Left hindlimb (tissue), 1 donor: ENCODE results near the gene EIF2S2.

Source experiments
- DNase-seq: peaks from one replicate; pipeline ENCODE4 v3.0.0-alpha.2; 2018

The EIF2S2 gene

DNA sequence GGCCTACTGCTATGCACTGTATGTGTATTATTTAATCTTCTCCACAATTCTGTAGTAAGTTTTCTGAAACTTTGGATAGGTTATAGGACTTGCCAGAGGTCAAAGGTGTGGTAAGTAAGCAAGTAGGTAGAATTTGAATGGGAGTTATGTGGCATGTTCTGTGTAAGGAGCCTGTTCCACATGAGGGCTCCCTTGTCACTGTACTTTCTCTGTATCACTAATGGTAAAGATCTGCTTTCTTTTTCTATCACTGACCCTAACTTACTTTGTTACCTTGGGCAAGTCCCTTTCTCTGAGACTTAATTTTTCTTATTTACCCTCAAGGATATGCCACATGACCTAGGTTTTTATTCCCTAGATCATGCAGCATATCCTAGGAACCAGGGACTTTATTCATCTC is 50.3 kb downstream of the EIF2S2 start:
- DNase-seq = no peak

DNA sequence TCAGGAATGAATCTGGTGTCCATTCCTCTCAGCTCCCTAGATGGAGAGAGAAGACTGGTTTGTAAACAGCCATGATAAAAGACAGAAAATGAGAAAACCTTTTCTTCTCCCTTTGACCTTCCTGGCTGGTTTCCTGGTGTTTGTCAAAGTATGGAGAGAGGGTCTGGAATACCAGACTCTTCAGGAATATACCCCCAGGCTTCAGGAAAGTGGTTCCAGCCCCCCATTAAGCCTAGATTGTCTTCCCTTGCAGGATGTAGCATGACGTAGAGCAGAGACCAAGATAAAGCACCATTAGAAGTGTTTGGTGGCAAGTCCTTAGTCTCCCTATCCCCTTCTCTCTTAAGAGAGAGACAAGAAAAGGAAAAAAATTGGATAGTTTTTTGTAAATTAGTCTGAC is 51.1 kb downstream of the EIF2S2 start:
- DNase-seq = no peak

DNA sequence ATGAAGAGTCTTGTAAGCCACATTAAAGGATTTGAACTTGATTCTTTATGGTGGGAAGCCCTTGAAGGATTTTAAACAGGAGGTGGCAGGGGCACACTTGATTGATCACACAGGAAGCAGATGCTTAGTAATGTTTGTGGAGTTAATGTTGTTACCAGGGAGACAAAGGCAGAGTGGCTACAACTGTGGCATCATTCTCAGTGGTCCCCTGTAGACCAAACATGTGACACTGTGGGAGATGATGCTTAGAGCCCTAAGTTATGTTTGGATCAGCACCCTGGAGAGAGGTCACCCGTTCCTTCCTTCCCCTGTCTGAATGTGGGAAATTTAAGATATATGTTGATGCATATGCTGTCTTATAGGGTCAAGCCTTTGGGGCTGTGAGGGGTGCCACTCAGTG is 53.2 kb downstream of the EIF2S2 start:
- DNase-seq = no peak

DNA sequence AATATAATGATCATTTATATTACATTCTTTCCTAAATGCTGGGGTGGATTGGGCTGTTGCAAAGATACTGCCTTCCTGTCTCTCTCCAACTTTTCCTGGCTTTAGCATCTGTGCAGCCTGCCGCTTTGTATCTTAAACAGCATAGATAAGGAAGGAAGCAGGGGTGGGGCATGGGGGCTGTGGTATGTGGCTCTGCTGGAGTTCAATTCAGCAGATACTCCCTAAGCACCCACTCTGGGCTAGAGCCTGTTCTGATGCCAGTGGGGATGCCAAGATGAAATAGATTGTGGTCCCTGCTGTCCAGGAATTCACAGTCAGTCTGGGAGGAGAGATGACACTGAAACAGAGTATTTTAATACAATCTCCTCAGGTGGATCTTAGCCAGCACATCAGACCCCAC is 56.8 kb downstream of the EIF2S2 start:
- DNase-seq = no peak

DNA sequence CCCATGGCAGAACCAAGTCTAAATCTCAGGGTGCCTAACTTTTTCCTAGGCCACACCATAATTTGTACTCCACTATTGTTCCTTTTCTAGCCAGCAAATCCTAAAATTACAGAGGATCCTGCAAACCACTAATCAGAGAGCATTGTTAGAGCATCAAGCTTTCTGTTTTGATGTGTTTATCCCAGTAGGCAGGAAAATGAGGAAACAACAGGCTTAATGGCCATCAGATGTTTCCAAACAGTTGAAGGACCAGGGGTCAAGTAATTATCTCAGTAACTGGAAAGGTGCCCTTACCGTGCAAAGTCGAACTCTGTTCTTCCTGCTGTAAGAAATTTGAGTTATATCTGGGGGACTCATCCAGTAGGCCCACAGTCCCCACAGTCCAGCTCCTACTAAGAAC is 59.6 kb downstream of the EIF2S2 start:
- DNase-seq = no peak

DNA sequence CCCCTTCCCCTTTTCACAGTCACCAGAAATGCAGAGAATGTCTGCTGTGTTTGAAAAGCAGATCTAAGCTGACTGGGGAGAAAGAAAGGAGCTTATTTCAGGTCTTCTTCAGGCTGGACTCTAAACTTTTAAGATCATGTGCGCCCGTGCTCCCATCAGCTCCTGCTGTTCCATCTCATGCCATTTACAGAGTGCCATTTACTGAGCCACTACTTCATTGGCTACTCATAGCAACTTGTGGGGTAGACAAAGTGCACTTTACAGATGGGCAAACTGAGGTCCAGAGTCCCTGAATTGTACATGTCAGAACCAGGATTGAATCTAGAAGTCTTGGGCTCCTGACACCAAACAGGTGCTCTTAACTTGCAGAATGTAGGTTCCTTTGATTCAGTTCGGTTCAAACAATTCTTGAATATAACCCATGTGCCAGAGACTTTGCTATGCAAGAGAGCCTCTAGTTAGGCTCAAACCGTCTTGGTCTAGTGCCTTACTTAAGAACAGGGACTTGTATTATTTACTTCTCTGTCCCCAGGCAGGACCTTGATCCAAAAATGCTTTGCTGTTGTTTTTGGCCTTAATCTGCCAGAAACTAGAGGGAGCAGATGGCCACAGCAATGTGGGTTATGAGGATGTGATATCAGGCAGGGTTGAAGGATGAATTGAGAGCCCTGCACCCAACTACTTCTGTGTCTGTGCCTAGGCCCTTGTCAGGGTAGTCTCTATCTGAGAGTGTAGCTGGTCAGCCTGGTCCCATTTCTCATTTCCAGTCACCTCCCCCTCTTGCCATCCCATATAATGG is 61.9 kb downstream of the EIF2S2 start:
- DNase-seq = no peak

DNA sequence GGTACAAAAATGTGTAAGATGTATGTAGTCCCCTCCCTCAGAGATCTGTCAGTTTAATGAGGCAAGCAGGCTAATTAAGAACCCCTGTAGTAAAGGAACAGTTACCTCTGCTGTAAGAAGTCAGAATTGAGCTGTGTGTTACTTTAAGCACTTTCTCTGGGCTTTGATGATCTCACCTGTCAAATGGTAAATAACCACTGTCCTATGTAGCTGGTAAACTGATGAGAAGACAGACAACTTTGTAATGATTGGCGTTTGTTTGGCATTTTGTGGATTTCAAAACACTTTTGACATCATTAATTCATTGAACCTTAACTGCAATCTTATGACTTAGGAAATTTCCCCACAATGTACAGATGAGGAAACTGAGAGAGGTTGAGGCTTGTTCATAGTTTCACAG is 62.7 kb downstream of the EIF2S2 start:
- DNase-seq = no peak

DNA sequence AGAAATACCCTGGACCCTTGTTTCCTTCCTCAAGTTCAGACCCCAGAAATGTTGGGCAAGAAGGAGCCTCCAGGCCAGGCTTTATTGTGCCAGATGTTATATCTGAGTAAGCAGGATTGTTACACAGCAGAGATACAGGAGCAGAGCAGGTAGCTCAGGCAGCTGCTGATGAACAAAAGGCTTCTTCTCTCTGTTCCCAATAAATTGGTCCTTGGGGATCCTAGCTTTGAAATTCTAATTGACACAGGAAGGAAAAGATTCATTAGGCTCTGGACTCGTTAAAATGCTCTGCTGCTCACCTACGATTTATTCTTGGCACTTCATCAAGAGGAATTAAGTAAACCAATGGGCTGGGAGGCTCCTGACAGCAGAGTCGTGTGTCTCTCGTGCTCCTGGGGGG is 64.1 kb downstream of the EIF2S2 start:
- no peak for DNase-seq

DNA sequence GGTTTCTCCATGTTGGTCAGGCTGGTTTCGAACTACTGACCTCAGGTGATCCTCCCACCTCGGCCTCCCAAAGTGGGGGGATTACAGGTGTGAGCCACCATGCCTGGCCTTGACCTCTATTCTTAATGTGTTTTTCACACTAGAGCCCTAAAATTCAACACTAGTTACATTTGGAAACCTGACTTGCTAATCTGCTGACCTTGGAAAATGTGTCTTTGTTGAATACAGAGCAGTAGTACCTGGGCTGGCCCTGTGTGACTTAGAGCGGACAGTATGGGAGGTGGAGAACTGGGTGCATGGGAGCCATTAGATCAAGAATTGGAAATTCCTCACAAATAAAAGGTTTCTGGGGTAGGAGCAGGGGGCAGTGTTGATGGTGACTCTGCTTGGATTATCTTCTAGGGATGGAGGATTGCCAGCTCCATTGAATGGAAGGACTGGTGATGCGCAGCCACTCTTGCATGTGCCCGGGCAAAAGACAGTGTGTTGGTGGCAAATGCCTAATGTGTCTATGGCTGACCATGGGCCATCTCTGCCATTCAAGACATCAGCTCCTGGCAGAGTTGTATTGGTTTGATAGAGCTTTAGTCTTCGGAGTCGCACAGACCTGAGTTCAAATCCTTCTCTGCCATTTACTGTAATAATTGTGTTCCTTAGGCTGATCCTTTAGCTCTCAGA is 64.9 kb downstream of the EIF2S2 start:
- no peak for DNase-seq

DNA sequence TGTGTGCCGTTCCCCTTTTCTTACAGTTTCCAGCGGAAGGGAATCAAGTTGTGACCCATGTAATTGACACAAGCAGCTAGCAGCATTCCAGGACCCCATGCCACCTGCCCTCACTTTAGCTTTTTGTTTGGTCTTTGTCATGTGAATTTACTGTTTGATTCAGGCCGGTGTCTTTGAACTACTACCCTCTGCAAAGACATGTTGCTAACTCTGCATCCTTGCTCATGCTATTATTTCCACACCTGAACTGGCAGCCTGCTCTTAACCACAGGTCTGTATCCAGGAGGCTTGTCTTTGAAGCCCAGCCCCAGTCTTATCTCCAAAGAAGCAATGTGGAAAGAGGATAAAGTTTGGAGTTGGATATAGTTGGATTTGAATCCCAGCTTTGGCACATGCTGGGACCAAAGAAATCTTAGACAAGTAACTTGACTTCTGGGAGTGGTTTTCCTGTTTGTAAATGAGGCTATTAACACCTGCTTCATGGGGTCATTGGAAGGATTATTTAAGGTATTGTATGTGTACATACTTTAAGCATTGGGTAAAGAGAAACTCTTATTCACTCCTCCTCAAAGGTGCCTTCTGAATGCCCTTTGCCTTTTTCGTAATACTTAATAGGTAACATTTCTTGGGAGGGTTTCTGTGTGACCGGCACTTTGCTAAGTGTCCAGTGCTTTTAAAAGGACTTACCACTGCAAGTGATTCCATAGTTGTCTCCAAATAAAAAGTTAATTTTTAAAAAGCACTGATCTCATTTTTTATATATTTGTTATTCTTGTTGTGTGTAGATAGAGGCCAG is 65.9 kb downstream of the EIF2S2 start:
- no peak for DNase-seq

DNA sequence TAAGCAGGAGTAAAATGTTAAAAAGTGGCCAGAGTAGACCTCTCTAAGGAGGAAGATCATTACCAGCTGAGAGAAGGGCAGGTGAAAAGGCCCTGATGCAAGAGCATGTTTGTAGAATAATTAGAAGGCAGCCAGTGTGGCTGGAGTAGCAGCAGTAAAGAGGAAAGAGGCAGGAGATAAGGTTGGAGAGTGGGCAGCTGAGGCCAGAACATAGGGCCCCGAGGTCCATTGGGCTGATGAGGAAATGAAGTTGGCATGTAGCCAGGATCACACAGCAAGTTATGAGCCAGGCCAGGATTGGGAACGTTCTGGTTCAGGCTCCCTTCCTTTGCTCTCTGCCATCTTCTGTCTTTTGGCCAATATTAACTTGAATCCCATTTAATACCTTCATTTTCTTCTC is 66.7 kb downstream of the EIF2S2 start:
- DNase-seq = no peak

DNA sequence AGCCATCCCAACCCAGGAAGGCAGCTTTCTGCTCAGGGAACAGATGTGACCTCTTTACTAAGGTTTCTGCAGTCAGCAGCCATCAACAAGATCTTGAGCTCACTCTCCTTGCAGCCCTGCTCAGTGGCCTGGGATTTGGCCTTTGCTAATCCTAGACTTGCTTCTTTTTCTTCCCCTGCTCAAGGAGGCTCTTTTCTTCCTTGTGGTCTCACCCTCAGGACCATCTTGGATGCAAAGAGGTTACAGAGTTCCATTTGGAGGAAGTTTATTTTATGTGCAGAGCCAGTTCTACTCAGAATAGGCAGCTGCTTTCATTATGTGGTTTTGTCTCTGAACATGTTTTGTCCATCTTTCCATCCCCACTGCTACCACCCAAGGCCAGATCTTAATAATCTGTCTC is 69.0 kb downstream of the EIF2S2 start:
- DNase-seq = no peak

DNA sequence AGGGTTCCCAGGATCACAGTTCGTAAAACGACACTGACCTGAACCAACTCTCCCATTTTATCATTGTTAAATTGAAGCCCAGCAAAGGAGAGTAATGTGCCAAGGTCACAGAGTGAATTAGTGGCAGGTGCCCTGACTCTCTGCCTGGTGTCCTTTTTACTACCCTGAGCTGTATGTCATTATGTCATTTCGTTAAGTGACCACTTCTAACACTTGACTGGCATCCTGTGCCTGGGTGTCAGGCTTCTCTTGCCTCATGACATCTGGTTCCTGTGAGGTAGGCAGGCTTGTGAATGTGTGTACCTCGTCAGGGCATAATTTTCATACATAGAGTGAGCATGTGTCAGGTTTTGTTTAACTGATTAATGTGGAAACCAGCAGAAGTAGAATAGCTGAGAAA is 69.8 kb downstream of the EIF2S2 start:
- no peak for DNase-seq

DNA sequence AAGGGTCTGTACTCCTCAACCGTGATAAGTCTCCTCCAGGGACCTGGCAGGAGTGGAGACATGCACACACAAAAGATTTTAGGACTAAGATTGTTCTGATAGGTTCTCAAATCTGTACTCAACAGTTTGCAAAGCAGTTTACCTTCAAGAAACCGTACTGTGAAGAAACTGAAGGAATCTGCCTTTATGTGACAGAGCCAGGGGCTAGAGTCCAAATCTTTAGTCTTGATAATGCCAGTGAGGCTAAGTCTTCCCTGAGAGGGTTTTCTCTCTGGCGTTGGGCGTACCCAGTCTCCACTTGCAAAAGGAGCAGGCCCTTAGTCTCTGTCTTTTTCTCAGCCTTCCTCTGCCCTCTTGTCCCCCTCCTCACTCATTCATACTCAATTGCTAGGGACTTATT is 70.8 kb downstream of the EIF2S2 start:
- no peak for DNase-seq

DNA sequence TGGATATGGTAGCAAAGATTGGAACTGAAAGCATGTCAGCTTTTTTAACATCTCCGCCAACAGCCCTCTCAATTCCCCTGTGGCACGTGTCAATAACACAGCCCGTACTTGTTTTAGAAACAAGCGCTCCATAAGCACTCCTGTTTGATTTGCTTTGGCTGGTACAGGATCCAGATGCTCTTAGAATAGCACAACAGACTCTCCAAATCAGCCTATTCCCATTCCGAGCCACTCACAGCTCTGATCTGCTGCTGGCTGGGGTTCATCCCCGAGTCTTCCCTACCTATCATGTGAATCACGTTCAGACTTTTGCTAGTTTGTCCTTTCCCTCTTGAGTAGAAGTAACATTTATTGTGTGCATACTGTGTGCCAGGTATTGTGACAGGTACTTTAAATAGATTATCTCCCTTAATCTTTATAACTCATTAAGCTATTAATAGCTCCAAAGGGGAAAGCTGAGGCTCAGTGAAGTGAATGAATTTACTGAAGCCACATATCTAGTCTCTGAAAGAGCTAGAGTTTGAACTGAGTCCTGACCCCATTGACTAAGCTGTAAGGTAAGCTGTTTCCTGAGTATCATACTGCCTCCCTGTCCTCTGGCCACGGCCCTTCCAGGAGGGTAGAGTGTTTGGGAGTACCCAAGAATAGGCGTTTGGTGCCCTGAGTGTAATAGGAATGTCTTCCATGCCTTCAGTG is 71.6 kb downstream of the EIF2S2 start:
- DNase-seq = no peak
